ENCODE data around the gene DPYSL5. TPM values are rescaled to one million over a fixed set of nuclear protein-coding genes. Genes with fewer than 3 reads are reported as not detected.

Gene DPYSL5
- total and polyA plus RNA-seq, 4 donors: not detected

GRCh38 chr2:26957041-26957440, 109.1 kb downstream of the DPYSL5 start:
- WGBS: 64% methylated on average over 3 of the region's 3 CpGs
- H3K9me3 ChIP-seq (ENCODE audit: control insufficient read depth in 4 of 4, low read length in 3 of 4): no peaks in the 10 kb centered on the region
- H3K4me3 ChIP-seq (ENCODE audit: low read depth in 1 of 3, low read length in 3 of 3): no peak overlapping the region
- H3K27ac ChIP-seq (ENCODE audit: low read depth in 1 of 2, low read length in 2 of 2): no peak overlapping the region
- no peak overlapping the region for H3K9ac ChIP-seq (ENCODE audit: low read depth in 1 of 2, low read length in 2 of 2)
- peaks cover 0 to 4% (median 2%) of the 10 kb centered on the region in 4 donors for H3K4me1 ChIP-seq (ENCODE audit: control insufficient read depth in 4 of 4, insufficient read depth in 4 of 4, low read length in 3 of 4)
- no peak for DNase-seq (ENCODE audit: low spot score)
- H3K36me3 ChIP-seq (ENCODE audit: control insufficient read depth in 4 of 4, insufficient read depth in 3 of 4, low read depth in 1 of 4, low read length in 3 of 4): no peaks in the 10 kb centered on the region
- TF ChIP-seq, protein P1, sequence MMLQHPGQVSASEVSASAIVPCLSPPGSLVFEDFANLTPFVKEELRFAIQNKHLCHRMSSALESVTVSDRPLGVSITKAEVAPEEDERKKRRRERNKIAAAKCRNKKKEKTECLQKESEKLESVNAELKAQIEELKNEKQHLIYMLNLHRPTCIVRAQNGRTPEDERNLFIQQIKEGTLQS (IDR thresholded peaks at IDR 0.05): no peak
- TF ChIP-seq RAD21 (IDR thresholded peaks at IDR 0.05) (no peak), FOXA1 (IDR thresholded peaks at IDR 0.05) (no peak), MAX (IDR thresholded peaks at IDR 0.05) (no peak), FOXA2 (IDR thresholded peaks at IDR 0.05) (no peak), NR2F2 (IDR thresholded peaks at IDR 0.05) (no peak), RXRA (IDR thresholded peaks at IDR 0.05) (no peak), HNF4A (conservative IDR thresholded peaks at IDR 0.05) (no peak), EGR1 (IDR thresholded peaks at IDR 0.05; ENCODE audit: low read depth in 2 of 2) (no peak), SP1 (IDR thresholded peaks at IDR 0.05) (no peak), YY1 (IDR thresholded peaks at IDR 0.05) (no peak), TAF1 (conservative IDR thresholded peaks at IDR 0.05) (no peak), ZBTB33 (IDR thresholded peaks at IDR 0.05) (no peak), GABPA (IDR thresholded peaks at IDR 0.05 in 1 of 2, conservative IDR thresholded peaks at IDR 0.05 in 1 of 2) (no peak), HNF4G (IDR thresholded peaks at IDR 0.05) (no peak), JUND (IDR thresholded peaks at IDR 0.05) (no peak)
- TF ChIP-seq, protein P2, sequence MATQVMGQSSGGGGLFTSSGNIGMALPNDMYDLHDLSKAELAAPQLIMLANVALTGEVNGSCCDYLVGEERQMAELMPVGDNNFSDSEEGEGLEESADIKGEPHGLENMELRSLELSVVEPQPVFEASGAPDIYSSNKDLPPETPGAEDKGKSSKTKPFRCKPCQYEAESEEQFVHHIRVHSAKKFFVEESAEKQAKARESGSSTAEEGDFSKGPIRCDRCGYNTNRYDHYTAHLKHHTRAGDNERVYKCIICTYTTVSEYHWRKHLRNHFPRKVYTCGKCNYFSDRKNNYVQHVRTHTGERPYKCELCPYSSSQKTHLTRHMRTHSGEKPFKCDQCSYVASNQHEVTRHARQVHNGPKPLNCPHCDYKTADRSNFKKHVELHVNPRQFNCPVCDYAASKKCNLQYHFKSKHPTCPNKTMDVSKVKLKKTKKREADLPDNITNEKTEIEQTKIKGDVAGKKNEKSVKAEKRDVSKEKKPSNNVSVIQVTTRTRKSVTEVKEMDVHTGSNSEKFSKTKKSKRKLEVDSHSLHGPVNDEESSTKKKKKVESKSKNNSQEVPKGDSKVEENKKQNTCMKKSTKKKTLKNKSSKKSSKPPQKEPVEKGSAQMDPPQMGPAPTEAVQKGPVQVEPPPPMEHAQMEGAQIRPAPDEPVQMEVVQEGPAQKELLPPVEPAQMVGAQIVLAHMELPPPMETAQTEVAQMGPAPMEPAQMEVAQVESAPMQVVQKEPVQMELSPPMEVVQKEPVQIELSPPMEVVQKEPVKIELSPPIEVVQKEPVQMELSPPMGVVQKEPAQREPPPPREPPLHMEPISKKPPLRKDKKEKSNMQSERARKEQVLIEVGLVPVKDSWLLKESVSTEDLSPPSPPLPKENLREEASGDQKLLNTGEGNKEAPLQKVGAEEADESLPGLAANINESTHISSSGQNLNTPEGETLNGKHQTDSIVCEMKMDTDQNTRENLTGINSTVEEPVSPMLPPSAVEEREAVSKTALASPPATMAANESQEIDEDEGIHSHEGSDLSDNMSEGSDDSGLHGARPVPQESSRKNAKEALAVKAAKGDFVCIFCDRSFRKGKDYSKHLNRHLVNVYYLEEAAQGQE (IDR thresholded peaks at IDR 0.05): no peak
- TF ChIP-seq, protein P3, sequence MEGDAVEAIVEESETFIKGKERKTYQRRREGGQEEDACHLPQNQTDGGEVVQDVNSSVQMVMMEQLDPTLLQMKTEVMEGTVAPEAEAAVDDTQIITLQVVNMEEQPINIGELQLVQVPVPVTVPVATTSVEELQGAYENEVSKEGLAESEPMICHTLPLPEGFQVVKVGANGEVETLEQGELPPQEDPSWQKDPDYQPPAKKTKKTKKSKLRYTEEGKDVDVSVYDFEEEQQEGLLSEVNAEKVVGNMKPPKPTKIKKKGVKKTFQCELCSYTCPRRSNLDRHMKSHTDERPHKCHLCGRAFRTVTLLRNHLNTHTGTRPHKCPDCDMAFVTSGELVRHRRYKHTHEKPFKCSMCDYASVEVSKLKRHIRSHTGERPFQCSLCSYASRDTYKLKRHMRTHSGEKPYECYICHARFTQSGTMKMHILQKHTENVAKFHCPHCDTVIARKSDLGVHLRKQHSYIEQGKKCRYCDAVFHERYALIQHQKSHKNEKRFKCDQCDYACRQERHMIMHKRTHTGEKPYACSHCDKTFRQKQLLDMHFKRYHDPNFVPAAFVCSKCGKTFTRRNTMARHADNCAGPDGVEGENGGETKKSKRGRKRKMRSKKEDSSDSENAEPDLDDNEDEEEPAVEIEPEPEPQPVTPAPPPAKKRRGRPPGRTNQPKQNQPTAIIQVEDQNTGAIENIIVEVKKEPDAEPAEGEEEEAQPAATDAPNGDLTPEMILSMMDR (IDR thresholded peaks at IDR 0.05; ENCODE audit: low read depth, low read length, missing input control): no peak
- peaks cover 0 to 5% (median 0%) of the 10 kb centered on the region in 4 donors for H3K27me3 ChIP-seq (ENCODE audit: control insufficient read depth in 4 of 4, insufficient read depth in 4 of 4, low read length in 3 of 4)

Data from liver (tissue), 9 donors.